Fibroblast of peridontal ligament (primary cell): ENCODE results near the gene ARHGEF18.
"Not testable (repeated sequence)": the region's sequence is repeated elsewhere in the genome, so short reads cannot be mapped to it uniquely, and the experiment has no call there.

ENCODE experiments used
- DNase-seq: peaks from one replicate; pipeline ENCODE4 v3.0.0-alpha.2; 2010; ENCODE audit errors: extremely low read depth

The ARHGEF18 gene

DNA sequence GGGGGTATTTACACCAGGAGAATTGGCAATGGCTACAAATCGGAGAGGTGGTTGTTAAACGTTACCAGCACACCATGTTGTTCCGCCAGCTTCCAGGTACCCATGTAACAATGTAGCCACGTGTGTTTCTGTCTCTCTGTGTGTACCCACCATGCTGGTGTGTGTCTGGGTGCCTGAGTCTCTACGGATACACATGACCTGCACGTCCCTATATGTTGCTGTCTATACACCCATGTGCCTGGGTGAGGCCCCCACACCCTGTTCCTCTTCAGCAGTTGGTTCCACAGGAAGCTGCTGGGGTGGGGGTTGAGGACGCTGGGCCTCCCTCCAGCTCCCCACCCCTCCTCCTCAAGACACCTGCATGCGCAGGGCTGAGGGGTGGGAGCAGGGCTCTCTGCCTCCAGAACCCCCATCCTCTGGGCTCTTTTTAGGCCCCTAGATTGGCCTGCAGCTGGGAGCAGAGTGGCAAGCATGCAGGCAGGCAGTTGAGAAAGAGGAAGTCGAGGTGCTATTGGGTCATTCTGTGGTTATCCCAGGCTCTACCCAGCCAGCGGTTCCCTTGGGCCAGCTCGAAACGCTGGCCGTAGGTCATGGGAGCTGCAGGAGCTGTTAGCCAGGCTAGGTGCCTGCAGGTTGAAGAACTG is at the start of gene ARHGEF18:
Gene ARHGEF18 (plus strand): TSS at position 351 of the 644 bp plus-strand sequence. CDS start 13,954 bp downstream, outside the sequence.
- no peak for DNase-seq

DNA sequence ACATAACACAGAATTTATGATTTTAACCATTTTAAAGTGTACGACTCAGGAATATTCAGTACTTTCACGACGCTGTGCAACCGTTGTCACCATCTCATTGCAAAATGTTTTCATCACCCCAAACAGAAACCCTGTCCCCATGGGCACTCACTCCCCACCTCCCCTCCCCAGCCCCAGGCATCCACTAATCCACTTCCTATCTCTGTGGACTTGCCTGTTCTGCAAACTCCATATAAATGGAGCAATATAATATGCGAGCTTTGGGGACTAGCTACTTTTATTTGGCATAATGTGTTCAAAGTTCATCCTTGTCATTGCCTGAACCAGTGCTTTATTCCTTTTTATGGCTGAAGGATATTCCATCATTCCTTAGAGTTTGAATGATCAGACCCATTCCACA is 47.2 kb upstream of the ARHGEF18 start:
- DNase-seq, result no peak

DNA sequence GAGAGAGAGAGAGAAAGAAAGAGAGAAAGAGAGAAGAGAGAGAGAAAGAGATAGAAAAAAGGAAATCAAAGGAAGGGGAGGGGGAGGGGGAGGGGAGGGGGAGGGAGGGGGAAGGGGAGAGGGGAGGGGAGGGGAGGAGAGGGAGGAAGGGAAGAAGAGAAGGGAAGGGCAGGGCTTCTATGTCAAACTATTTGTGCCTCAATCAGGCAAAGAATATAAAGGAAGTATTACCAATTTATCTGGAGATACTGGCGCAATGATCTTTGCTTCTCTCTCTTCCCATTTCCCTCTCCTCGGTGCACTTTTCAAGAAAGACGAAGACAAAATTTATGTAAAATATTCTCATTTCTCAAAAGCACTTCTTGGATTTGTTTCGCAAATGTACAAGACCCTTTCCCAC is 45.3 kb upstream of the ARHGEF18 start:
- DNase-seq, result no peak

DNA sequence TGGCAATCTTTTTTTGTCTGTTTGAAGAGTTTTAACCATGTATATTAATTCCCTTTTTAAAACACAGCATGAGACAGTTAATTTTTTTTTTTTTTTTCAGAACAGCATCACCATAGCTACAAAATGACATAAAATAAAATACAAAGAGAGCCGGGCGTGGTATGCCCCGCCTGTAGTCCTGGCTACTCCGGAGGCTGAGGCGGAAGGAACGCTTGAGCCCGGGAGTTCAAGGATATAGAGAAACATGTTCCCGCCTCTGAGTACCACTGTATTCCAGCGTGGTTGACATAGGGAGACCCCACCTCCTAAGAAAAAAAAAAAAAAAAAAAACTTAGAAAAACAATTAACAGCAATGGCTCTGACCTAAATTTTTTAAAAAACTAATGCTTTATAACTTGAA is 44.5 kb upstream of the ARHGEF18 start:
- no peak for DNase-seq

DNA sequence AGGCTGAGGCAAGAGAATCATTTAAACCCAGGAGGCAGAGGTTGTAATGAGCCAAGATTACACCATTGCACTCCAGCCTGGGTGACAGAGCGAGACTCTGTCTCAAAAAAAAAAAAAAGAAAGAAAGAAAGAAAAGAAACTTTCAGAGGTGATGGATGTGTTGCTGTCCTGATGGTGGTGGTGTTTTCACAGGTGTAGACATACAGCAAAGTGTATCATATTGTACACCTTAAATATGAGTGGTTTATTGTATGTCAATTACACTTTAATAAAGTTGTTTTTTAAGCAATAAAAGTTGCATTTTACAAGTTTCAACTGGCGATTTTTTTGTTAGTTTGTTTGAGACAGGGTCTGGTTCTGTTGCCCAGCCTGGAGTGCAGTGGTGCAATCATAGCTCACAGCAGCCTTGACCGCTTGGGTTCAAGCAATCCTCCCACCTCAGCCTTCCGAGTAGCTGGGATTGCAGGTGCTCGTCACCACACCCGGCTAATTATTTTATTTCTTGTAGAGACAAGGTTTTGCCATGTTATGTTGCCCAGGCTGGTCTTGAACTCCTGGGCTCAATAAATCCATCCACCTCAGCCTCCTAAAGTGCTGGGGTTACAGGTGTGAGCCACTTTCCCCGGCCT is 41.0 kb upstream of the ARHGEF18 start:
- DNase-seq, result no peak

DNA sequence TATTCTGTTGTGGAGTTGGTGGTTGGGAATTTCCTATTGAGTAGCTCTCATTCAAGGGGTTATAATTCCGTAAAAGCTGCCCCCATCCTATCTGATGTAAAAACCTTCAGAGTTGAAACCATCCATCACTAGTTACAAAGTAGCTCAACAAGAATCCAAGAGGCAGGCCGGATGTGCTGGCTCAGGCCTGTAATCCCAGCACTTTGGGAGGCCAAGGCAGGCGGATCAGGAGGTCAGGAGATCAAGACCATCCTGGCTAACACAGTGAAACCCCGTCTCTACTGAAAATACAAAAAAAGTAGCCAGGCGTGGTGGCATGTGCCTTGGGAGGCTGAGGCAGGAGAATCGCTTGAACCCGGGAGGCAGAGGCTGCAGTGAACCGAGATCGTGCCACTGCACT is 40.4 kb upstream of the ARHGEF18 start:
- DNase-seq, result not testable (repeated sequence)

DNA sequence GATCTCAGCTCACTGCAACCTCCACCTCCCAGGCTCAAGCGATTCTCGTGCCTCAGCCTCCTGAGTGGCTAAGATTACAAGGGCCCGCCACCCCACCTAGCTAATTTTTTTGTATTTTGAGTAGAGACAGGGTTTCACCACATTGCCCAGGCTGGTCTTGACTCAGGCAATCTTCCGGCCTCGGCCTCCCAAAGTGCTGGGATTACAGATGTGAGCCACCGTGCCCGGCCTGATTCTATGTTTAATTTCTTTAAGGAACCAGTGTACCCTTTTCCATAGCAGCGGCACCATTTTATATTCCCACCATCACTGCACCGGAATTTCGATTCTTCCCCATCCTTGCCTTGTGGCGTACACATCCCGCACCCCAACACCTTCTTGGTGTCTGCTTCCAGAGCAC is 36.8 kb upstream of the ARHGEF18 start:
- no peak for DNase-seq

DNA sequence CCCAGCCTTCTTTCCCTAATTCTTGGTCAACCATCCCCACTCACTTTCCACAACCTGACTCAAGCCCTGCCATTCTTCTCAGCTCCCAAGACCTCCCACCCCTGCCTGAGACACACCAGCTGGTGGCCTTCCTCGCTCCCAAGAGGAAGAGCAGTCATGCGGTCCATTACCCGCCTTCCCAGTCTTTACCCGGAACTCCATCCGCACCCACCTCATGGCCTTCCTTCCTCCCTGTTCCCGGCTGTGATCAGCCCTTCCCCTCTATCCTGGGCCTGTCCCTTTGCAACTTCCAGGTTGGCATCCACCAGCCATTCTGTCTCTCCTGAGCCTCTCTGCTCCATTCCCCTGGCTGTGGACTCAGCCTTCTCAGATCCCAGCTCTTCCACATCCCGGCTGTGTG is 35.9 kb upstream of the ARHGEF18 start:
- no peak for DNase-seq

DNA sequence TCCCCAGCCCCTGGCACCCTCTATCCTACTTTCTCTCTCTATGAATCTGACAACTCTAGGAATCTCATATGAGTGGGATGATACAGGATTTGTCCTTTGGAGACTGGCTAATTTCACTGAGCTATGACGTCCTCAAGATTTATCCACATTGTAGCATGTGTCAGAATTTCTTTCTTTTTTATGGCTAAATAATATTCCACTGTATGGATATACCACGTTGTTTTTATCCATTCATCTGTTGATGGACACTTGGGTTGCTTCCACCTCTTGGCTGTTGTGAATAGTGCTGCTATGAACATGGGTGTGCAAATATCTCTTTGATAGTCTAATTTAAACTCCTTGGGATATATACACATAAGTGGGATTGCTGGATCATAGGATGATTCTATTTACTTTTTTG is 30.6 kb upstream of the ARHGEF18 start:
- no peak for DNase-seq

DNA sequence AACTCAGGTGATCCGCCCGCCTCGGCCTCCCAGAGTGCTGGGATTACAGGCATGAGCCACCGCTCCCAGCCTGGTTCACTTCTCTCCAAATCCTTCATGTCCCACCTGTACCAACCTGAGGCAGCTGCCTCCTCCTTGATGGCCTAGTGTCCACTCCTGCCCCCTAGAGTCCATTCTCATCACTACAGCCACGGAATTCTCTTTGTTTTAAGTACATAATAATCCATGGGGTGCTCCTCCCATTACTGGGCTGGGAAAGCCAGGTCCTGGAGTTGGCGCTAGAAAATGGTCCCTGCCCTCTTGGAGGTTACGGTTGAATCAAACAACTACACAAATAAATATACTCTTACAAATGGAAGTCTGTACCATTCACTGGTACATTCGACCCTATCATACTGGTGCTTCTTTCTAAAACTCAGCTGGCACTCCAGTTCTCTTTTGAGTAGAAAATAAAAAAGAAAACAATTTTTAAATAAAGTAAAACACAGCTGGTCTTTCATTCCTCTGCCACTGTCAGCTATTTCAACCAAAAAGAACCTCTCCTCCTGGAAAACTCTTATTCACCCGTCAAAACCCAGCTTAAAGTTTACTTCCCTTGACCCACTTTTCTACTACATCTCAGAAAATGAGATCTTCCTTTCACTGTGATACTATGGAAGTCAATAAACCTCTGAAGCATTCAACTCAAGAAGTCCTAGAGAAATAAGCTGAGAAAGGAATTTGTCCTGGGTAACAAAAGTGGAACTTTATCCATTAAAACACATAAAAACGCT is 22.4 kb upstream of the ARHGEF18 start:
- no peak for DNase-seq

DNA sequence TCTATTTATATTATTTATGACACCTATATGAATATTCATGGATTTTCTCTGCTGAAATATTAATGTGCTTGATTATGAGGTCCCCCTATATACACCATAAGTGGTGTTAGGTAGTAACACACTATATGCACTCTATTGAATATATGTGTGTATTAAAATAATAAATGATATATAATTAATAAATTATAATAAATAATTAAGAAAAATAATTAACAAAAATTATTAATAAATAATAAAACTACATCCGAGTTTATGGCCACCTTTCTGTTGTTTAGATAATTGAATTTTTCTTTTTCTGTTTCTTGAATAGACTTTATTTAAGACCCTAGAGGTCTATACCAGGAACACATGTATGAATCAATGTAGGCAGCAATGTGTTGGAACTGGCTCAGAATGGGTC is 20.9 kb upstream of the ARHGEF18 start:
- no peak for DNase-seq

DNA sequence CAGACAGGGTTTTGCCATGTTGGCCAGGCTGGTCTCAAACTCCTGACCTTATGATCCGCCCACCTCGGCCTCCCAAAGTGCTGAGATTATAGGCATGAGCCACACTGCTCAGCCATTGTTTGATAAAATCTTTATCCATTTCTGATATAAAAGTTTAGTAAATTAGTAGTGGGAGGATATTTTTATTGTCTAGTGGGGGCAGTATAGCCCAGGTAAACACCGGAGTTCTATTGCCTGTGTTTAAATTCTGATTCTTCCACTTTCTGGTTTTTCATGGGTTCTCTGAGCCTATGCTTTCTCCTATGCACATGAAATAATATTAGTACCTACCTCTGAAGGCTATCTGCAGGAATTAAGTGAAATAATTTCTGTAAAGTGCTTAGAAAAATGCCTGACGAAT is 20.1 kb upstream of the ARHGEF18 start:
- DNase-seq, result no peak

DNA sequence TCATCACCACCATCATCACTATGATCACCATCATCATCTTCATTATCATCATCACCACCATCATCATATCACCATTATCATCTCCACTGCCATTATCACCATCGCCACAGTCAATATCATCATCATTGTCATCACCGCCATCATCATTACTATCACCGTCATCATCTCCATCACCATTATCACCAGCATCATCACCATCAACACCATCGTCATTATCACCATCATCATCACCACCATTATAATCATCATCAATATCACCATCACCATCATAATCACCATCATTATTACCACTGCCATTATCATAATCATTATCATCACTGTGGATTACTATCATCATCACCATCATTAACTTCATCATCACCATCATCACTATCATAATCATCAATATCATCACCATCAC is 17.3 kb upstream of the ARHGEF18 start:
- DNase-seq, result no peak

DNA sequence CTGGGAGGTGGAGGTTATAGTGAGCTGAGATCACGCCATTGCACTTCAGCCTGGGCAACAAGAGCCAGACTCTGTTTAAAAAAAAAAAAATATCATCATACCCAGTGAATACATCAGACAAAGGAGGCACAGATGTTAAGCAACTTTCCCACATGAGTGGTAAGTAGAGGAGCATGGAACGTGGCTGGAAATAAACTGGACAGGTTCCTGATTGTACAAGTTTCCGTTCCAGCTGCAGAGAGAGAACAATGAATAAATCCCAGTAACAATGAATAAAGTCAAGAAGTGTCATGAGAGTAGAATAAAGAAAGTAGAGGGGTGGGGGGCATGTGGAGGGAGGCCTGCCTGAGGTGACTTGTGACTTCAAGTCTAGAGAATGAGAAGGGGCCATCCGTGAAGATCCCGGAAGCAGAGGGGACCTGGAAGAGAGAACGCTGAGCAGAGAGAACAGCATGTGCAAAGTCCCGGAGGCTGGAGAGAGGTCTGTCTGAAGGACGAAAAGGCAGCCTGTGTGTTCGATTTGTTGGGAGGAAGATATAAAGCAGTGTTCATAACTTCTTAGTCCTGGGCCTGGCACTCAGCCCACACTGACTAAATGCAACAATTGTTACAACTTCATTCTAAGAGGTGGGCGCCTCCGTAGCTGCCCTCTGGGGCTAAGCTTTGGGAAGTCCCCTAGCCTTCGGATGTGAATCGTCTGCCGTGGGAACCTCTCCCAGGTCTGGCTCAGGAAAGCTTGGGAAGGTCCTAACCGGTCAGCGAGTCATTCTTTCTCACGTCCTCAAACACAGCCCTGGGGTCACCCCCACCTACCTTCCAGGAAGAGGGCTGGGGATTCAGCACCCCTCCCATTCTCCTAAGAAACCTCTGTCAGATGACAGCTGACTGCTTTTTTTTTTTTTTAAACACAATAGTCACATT is 15.3 kb upstream of the ARHGEF18 start:
- DNase-seq, result no peak

DNA sequence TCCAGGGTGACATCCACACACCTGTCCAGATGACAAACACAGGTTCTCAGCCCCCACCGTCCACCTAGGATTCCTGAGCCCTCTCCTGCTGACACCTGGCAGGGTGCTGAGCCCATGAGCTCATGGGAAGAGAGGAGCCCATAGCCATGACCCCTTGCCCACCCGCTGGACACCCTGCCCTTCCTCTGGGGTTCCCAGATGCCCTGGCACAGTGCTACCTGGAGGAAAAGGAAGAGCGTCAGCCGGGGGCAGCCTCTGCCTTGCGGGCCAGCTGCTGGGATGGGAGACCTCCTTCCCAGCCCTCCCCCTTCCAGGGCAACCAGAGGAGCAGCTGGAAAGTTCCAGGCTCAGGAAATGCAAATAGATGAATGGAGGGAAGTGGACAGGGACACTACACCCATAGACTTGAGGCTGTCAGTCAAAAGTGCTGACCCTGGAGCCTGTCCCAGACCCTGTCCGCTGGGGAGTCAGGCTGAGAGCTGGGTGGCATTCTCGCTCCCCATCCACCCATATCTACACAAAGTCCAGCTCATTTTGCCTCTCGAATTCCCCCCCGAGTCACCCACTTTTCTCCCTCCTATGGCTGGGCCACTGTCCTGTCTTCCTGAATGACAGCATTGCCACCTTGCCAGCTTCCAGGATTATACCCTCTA is 12.3 kb upstream of the ARHGEF18 start:
- DNase-seq, result no peak

DNA sequence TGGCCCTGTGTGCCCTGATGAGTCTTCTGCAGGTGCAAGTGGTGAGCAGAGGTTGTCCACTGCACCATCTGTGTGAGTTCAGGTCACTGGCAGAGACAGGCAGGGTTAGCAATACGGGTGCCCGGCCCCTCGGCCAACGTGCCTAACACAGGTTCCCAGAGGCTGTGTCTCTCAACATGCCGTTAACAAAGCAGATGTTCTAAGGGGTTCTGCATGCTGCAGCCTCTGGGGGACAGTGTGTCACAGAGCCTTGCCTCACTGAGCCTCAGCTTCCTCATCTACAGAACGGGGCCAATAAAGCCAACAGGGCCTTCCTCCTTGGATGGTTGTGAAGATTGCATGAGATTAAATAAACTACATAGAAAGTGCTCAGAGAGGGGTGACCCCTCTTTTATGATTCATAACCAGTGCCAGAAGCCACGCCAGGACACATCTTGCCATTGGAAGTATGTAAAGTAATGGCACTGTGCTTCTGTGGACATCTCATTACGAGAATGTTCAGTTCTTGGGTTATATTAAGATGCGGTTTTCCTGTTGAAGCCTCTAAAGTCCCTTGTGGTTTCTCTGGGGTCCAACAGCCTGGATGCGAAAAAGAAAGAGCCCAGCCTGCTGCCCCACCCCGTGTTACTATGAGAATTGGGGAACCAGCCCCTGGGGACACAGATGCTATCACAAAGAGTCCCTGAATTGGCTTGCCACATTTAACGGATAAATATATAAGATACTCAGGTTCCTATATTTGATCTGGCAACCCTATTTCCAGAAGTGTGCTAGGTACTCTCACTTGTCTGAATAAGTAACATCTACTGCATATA is 11.2 kb upstream of the ARHGEF18 start:
- no peak for DNase-seq

DNA sequence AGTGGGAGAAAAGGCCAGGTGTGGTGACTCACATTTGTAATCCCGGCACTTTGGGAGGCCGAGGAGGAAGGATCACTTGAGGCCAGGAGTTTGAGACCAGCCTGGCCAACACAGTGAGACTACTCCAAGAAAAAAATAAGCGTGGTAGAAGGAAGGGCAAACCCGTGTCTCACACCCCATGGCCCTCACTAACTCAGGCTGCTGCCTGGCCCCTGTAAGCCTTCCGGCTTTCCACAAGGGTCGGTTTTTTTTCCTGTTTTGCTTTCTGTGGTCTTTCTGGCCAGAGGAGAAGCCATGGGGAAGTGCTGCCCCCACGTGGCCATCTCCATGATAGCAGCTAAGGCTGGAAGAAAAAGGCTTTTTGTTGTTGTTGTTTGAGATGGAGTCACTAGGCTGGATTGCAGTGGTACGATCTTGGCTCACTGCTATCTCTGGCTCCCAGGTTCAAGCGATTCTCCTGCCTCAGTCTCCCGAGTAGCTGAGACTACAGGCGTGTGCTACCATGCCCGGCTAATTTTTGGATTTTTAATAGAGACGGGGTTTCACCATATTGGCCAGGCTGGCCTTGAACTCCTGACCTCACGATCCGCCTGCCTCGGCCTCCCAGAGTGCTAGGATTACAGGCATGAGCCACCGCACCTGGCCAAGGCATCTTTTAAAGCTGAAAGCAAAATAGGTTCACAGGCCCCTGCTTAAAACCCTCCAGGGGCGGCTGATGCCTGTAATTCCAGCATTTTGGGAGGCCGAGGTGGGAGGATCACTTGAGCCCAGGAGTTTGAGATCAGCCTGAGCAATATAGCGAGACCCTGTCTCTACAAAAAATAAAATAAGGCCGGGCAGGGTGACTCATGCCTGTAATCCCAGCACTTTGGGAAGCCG is 7.5 kb upstream of the ARHGEF18 start:
- DNase-seq, result peak; percentile 79

DNA sequence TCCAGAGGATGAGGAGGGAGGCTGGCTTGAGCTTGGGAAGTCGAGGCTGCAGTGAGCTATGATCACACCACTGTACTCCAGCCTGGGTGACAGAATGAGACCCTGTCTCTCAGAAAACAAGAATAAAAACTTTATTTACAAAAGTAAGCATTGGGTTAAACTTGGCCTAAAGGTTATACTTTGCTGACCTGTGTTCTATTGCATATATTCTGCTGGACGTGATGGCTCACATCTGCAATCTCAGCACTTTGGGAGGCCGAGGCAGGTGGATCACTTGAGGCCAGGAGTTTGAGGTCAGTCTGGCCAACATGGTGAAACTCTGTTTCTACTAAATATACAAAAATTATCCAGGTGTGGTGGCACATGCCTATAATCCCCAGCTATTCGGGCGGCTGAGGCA is 6.6 kb upstream of the ARHGEF18 start:
- DNase-seq, result no peak

DNA sequence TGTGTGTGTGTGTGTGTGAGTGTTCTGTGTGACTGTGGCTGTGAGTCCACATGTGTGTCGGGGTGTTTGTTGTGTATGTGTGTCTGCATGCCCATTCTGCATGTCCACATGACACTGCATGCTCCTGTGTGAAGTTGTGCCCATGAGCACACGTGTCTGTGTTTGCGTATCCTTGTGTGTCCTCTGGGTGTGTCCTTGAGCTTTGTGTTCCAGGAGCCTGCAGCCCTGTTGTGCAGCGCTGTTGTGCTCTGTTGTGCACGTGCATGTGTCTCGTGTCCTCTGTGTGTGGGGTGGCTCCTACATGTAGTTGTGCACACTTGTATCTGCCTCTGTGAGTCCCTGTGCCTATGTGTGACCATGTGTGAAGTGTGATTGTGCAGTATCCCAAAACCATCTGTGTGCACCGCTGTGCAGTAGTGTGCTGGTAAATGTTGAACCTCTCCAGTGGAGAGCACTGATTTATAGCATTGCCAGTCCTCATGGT is 2.2 kb upstream of the ARHGEF18 start:
- DNase-seq, result no peak
